ENCODE results near the gene RAVER2.

RAVER2 gene

DNA sequence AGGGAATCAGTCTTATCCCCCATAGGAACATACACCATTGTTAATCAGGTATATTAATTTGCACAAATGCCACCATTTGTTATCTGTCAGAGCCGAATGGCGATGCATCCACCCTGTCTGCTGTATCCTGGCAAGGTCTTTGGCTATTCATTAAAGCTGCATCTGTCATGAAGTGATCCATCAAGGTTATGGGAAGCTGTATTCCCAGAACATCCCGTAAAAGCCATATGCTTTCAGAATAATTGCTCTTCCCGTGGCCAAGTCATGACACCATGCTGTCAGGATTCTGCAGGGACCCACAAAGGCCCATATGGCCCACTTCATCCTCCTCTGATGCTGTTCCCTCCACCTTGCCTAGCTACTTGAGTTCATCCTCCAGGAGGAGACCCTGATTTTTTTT is 103.9 kb downstream of the RAVER2 start:
- no peak for DNase-seq

DNA sequence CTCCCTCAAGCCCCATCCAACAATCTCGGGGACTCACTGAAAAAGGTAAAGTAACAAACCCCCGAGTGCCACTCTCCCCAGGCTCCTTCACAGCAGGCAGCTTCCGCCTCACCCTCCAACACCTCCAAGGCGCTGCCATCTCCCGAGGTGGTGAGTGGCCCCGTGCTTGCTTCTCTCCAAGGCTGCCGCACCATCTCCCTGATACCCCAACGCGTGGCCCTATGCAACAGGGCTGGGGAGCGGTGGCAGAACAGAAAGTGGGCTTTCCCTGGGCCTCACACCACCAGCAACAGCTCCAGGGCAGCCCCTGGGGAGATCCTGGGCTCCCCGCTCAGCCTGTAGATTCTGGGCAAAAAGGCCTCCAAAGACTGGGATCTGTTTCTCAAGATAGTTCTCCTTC is 105.1 kb downstream of the RAVER2 start:
- no peak for DNase-seq

- DNase-seq, result no peak
Measured at GRCh38 chr1:64850846-64851245, 106.0 kb downstream of the RAVER2 start.

DNA sequence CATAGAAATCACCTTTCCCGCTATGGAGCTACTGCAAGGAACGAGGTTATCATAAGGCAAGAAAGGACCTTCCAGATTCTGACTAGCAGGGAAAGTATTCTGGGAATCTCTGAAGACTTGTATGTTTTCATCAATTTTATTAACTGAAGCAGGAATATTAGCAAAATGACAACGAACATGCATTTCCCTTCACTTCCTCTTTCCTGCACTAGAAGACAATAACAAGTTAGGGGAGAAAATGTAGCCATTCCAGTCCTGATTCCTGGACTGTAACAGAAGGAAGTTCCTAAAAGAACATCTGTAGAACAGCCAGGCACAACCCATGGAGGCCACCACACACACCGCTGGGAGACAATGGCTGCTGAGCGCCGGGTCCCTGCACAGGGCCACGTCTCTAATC is 106.8 kb downstream of the RAVER2 start:
- no peak for DNase-seq

DNA sequence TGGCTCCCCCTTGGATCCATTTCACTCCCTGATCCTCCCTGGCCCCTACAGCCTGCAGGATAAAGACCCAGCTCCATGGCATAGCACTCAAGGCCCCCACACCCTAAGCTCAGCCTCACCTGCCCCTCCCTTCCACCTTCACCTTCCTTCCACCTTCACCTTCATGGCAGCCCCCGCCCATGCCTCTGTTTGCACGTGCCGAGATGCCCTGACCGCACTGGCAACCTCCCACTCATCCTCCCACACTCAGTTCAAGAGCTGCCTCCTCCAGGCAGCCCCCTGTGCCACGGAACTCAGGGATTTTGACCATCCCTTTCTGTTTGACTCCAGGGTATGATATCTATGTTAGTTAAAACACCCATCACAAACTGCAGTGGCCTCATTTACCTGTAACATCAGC is 109.8 kb downstream of the RAVER2 start:
- DNase-seq, result no peak

- DNase-seq, result no peak
Measured at GRCh38 chr1:64855557-64855956, 110.7 kb downstream of the RAVER2 start.

GRCh38 chr1:64856553-64856952 is 111.7 kb downstream of the RAVER2 start:
- no peak for DNase-seq

GRCh38 chr1:64857347-64857746 is 112.5 kb downstream of the RAVER2 start:
- DNase-seq, result no peak

DNA sequence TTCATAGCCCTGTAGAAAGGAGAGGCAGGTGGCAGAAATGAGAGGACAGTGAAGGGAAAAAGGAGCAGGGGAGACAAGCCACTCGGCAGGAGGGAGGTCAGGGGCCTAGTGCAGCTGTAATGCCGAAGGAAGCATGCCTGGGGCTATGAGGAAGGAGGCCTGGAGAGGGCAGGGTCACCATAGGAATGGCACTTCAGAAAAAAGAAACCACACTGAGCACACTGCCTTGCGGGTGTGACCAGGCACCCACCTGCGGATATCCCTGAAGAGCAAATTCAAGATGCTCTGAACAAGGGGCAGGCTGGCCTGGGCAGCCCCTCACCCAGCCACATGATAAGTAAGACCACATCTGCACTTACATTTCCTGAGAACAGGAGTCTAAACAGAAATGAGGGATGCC is 116.7 kb downstream of the RAVER2 start:
- no peak for DNase-seq

- no peak for DNase-seq
Measured at GRCh38 chr1:64864018-64864940, 119.4 kb downstream of the RAVER2 start.

GRCh38 chr1:64865105-64865757 is 120.4 kb downstream of the RAVER2 start:
- DNase-seq, result no peak

- DNase-seq, result no peak
Measured at GRCh38 chr1:64866689-64867088, 121.8 kb downstream of the RAVER2 start.

GRCh38 chr1:64867266-64867665 is 122.4 kb downstream of the RAVER2 start:
- DNase-seq, result no peak

DNA sequence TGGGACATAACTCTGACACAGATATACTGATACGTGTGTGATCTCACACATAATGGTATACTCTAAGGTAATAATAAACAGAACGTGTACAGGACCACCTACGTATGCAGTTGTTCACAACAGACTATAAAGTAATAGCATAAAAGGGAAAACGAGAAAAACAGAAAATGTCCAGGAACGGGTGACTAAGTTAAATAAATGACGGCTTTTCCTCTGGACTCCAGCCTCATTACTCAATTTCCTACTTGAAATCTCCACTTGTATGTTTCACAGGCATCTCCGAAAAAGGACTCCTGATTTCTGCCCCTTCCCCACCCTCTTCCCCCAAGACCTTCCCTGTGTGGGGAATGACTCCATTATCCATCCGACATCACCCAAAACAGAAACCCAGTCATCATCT is 126.4 kb downstream of the RAVER2 start:
- DNase-seq, result no peak

DNA sequence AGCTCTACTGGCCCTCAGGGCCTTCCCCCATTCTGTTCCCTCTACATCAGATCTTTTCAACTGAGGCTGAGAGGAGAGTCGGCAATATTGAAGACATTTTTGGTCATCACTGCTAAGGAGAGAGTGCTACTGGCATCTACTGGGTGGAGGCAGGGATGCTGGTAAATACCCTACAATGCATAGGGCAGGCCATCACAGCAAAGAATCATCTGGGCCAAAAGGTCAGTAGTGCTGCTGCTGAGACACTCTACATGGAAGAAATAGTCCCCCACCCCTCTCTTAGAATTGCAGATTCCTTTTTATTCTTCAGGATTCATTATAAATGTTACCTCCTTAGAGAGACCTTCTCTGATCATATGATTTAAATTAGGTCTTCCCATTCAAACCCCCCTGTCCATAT is 127.2 kb downstream of the RAVER2 start:
- no peak for DNase-seq

- no peak for DNase-seq
Measured at GRCh38 chr1:64873576-64873975, 128.7 kb downstream of the RAVER2 start.

- DNase-seq, result no peak
Measured at GRCh38 chr1:64874666-64875065, 129.8 kb downstream of the RAVER2 start.

GRCh38 chr1:64875101-64875500 is 130.2 kb downstream of the RAVER2 start:
- no peak for DNase-seq

DNA sequence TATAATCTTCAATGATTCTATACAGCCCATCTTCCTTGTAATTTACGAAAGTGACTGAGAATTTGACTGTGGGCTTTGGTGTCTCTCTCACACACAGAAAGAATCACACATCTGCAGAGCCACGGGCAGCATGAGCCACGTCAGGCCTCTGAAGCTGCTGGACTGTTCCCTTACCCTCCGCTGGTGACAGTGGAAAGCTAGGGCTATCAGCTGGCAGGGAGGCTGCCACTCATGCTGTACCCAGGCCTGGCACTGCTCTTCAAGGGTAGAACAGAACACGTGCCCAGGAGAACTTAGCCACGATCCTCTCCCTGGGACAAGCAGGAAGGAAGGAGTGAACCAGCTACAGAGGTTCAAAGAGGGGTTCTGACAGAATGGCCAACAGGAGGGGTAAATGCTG is 130.7 kb downstream of the RAVER2 start:
- no peak for DNase-seq

- no peak for DNase-seq
Measured at GRCh38 chr1:64877151-64877550, 132.3 kb downstream of the RAVER2 start.

GRCh38 chr1:64877598-64877997 is 132.7 kb downstream of the RAVER2 start:
- DNase-seq, result no peak

- no peak for DNase-seq
Measured at GRCh38 chr1:64878090-64878489, 133.2 kb downstream of the RAVER2 start.

- DNase-seq, result no peak
Measured at GRCh38 chr1:64878931-64879611, 134.2 kb downstream of the RAVER2 start.

DNA sequence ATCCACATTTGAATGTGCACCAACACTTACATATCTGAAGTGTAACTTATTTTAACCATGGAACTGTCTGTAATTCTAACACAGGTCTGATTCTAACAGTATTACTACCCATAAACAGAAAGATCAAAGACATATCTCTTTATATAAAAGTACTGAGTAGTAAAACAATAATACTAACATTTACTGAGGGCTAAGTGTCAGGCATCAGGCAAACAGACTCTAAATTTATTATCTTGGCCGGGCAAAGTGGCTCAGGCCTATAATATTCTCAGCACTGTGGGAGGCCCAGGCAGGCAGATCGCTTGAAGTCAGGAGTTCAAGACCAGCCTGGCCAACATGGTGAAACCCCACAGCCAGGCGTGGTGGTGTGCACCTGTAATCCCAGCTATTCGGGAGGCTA is 135.6 kb downstream of the RAVER2 start:
- no peak for DNase-seq

All from stimulated activated CD4-positive, alpha-beta T cell treated with anti-CD3 and anti-CD28 coated beads, Interleukin-12 subunit alpha, Interleukin-12 subunit beta, amount 100 ng/mL, for 4 hours (primary cell).